Right atrium auricular region (tissue), 2 donors: ENCODE data around the gene ARID4A. TPM values are rescaled to one million over a fixed set of nuclear protein-coding genes. Genes with fewer than 3 reads are reported as not detected.
"Not testable (repeated sequence)": the region's sequence is repeated elsewhere in the genome, so short reads cannot be mapped to it uniquely, and the experiment has no call there.

Source experiments
- DNase-seq: peaks from one replicate; pipeline ENCODE4 v3.0.0-alpha.2; 2019; ENCODE audit warnings: low spot score
- H3K27ac ChIP-seq, 2 donors: fragments of 200-600 bp; sonication (generic); 1 replicate in 1 of 2; 2 replicates in 1 of 2; pipeline ENCODE4 v1.5.1; 2016 to 2019
- H3K27me3 ChIP-seq, 2 donors: fragments of 200-600 bp; sonication (generic); one replicate each; pipeline versions ENCODE4 v1.5.1 to v1.6.0; 2017 to 2019
- H3K36me3 ChIP-seq: fragments of 200-600 bp; sonication (generic); one replicate; pipeline ENCODE4 v1.5.1; 2016
- H3K4me1 ChIP-seq, 2 donors: fragments of 200-600 bp; sonication (generic); one replicate each; pipeline versions ENCODE4 v1.5.1 to v1.6.0; 2017 to 2019
- H3K4me3 ChIP-seq, 2 donors: fragments of 200-600 bp; sonication (generic); 1 replicate in 1 of 2; 2 replicates in 1 of 2; pipeline ENCODE4 v1.5.1; 2017 to 2019; ENCODE audit warnings: mild to moderate bottlenecking in 1 of 2, moderate library complexity in 1 of 2
- H3K9me3 ChIP-seq, 2 donors: fragments of 200-600 bp; sonication (generic); one replicate each; pipeline ENCODE4 v1.5.1; 2019
- total RNA-seq, 2 donors: library from RNA; depleted of rRNA; stranded (reverse); fragments of >200 nt; gene quantifications; one replicate each; pipeline ENCODE4 v1.1.0, GENCODE V29; 2016
- TF ChIP-seq, protein P1 (sequence below), 2 donors: fragments of 200-600 bp; sonication (generic); IDR thresholded peaks; one replicate each; pipeline ENCODE4 v1.5.1; 2019; ENCODE audit warnings: antibody characterized with exemption in 2 of 2

The ARID4A gene
- total RNA-seq, 2 donors from 2014 or later, result 9.5 to 12.7 TPM

DNA sequence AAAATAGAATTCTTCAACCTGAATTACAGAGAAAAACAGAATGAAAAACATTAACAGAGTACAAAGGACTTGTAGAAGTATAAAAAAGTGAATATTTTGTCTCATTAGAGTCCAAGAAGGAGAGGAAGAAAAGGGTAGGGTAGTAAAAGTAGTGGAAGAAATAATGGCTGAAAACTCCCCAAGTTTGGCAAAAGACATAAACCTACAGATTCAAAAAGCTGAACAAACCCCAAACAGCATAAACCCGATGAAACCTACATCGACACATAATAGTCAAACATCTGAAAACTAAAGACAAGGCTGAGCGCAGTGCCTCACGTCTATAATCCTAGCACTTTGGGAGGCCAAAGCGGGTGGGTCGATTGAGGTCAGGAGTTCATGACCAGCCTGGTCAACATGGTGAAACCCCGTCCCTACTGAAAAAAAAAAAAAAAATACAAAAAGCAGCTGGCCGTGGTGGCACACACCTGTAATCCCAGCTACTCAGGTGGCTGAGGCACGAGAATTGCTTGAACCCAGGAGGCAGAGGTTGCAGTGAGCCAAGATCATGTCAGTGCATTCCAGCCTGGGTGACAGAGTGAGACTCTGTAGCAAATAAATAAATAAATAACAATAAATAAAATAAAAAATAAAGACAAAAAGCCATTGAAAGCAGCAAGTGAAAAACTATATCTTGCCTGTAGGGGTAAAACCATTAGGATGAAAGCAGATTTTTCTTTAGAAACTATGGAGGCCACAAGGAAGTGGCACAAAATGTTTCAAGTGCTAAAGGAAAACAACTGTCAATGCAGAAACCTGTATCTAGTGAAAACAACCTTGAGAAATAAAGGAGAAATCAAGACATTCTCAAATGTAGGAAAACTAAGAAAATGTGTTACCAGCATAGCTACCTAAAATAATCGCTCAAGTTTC is 117.5 kb downstream of the ARID4A start:
- no peak for DNase-seq
- TF ChIP-seq, protein P1, sequence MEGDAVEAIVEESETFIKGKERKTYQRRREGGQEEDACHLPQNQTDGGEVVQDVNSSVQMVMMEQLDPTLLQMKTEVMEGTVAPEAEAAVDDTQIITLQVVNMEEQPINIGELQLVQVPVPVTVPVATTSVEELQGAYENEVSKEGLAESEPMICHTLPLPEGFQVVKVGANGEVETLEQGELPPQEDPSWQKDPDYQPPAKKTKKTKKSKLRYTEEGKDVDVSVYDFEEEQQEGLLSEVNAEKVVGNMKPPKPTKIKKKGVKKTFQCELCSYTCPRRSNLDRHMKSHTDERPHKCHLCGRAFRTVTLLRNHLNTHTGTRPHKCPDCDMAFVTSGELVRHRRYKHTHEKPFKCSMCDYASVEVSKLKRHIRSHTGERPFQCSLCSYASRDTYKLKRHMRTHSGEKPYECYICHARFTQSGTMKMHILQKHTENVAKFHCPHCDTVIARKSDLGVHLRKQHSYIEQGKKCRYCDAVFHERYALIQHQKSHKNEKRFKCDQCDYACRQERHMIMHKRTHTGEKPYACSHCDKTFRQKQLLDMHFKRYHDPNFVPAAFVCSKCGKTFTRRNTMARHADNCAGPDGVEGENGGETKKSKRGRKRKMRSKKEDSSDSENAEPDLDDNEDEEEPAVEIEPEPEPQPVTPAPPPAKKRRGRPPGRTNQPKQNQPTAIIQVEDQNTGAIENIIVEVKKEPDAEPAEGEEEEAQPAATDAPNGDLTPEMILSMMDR (IDR thresholded peaks at IDR 0.05), result no peak
- H3K36me3 ChIP-seq, result peaks cover 32% of the 10 kb centered on the region
- no peak overlapping the region for H3K4me3 ChIP-seq
- no peaks in the 10 kb centered on the region for H3K27me3 ChIP-seq
- H3K9me3 ChIP-seq, result no peaks in the 10 kb centered on the region
- H3K27ac ChIP-seq, result no peak overlapping the region
- H3K4me1 ChIP-seq, result peaks cover 0 to 4% of the 10 kb centered on the region in 2 donors

DNA sequence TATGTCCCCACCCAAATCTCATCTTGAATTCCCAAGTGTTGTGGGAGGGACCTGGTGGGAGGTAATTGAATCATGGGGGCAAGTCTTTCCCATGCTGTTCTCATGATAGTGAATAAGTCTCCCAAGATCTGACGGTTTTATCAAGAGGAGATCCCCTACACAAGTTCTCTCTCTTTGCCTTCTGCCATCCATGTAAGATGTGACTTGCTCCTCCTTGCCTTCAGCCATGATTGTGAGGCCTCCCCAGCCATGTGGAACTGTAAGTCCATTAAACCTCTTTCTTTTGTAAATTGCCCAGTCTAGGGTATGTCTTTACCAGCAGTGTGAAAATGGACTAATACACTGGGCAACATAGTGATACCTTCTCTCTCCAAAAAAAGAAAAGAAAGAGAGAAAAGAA is 118.6 kb downstream of the ARID4A start:
- not testable (repeated sequence) for H3K27me3 ChIP-seq, DNase-seq, H3K27ac ChIP-seq, H3K4me3 ChIP-seq, H3K9me3 ChIP-seq, H3K4me1 ChIP-seq
- H3K36me3 ChIP-seq, result peaks cover 23% of the 10 kb centered on the region

Other genes starting within 250 kb of the ARID4A start
- gene ARMH4, start 146.3 kb upstream of the ARID4A start, total RNA-seq, result 10 to 100 TPM in 1 of 2 donors, 1 to 10 TPM in 1; 3.4 to 16.3 TPM
- 100 to 1,000 TPM in 1 of 2 donors, 10 to 100 TPM in 1; 55.3 to 109 TPM for gene ACTR10, start 98.4 kb upstream of the ARID4A start, total RNA-seq
- 10 to 100 TPM; 78.9 to 85.3 TPM for gene PSMA3, start 53.7 kb upstream of the ARID4A start, total RNA-seq
- gene TOMM20L, start 97.4 kb downstream of the ARID4A start, total RNA-seq, result not detected
- 10 to 100 TPM; 35.4 to 84.5 TPM for gene TIMM9, start 129.0 kb downstream of the ARID4A start, total RNA-seq
- 10 to 100 TPM in 1 of 2 donors, 1 to 10 TPM in 1; 8.9 to 11.9 TPM for gene KIAA0586, start 129.2 kb downstream of the ARID4A start, total RNA-seq